ENCODE results near the gene B4GALNT3.

The B4GALNT3 gene

DNA sequence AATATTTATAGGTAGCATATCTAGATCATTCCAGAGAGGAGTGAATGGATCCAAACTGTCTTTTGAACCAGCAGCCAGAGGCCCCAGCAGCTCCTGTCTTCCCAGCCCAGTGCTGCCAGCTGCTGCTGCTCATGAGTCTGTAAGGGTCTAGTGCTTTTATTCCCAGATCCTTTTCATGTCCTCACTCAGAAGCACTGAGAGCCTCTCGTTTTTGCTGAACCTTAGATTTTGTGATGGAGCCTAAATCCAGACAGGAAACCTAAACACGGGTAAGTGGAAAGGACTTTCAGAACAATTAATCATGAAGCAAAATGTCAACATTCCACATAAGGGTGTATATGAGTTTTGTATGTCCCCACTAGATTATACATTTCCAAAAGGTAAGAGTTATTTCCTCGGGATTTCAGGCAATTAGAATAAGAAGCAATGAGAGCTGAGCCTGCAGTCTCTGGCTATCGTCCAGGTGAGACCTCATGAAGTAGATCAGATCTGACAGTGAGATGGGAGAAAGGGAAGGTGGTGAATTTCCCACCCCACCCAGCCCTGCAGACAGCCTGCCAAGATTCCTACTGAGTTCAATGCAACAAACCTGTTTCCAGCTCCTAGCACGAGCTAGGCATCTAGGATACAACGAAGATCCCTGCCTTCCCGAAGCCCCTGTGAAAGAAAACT is 119.1 kb downstream of the B4GALNT3 start:
- no peak for DNase-seq

DNA sequence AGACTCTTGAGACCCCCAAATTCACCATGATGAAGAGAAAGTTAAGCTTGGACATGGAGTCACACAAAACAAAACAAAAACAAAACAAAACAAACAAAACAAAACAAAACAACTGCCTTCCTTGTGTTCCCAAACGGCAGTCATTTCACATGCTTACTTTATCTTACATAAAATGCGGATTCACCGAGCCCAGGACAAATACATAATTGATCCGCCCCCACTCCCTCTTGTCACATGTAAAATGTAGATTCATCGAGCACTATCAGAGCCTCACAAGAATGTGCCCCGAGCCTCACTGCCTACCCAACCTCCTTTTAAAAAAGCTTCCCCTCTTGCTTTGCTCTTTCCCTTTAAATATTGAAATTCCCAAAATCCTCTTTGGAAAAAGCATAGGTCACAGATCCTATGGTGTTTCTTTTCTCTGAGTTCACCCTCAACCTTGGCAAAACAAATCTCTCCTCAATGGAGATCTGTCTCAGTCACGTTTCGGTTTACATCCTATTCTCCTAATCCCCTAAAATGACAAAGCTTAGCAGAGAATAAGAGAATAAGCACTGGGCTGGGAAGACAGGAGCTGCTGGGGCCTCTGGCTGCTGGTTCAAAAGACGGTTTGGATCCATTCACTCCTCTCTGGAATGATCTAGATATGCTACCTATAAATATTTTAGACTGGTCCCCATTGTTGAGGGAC is 119.8 kb downstream of the B4GALNT3 start:
- DNase-seq = no peak

DNA sequence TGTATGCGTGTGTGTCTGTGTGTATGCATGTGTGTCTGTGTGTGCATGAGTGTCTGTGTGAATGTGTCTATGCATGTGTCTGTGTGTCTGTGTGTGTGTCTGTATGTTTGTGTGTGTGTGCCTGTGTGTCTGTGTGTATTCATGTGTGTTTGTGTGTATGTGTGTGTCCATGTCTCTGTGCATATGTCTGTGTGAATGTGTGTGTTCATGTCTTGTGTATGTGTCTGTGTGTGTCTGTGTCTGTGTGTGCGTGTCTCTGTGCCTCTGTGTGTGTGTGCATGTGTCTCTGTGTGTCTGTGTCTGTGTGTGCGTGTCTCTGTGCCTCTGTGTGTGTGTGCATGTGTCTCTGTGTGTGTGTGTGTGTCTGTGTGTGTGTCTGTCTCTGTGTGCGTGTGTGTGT is 121.1 kb downstream of the B4GALNT3 start:
- DNase-seq = no peak

DNA sequence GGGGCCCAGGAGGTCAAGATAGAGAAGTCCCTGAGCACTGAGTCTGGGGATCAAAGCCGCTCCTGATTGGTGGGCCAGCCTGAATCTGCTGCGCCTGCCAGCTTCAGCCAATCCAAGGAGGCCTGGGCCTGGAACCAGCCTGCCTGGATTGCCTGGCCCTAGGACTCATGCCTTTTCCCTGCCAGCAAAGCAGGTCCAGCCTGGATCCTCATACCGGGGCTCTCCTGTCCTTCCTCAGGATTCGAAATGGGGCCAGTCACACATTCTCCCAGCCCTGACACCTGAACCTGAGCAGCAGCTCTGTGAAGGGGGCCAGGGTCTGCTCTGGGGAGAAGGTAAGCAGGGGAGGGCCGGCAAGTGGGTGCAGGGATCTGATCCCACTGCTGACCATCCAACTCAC is 121.6 kb downstream of the B4GALNT3 start:
- no peak for DNase-seq

DNA sequence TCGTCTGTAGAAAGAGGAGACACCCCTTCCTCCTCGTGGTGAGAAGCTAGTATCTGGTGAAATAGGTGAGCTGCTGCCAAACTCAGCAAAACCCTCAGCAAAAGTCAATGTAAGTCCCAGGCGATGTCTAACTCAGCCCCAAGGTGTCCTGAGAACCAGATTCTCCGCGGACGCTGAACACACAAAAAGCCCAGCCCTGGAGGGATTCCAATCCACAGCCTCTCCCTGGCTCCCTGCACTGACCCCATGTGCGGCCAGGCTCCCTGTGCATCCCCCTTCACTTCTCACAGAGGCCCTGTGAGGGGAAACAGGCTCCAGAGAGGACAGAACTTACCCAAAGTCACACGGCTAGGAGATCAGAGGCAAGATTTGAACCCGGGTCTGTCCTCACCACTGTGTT is 122.0 kb downstream of the B4GALNT3 start:
- no peak for DNase-seq

DNA sequence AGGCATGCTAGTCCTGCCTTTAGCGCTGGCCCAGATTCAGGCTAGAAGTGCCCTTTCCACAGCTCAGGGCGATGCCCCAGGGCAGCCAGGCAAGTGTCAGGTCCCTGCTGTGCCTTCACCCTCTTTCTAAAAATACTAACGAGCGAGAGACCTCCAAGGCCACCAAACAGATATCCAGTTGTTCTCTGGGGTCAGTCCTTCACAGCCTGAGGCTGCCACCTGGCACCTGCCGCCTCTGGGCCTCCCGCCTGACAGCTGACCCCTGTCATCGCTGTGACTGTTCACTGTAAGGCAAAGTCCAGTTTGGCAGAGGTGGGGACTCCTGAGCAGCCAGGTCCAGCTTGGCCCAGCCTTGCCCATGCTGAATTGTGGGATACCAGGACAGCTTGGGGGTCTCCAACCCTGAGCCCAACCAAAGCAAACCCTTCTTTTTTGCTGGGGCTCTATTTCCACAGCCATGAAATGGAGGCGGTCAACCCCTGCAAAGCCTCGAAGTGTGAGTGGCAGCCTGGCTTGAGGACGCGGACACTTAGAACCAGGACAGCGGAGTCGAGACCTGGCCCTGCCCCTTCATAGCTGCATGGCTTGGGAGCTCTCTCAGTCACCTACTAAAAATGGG is 123.6 kb downstream of the B4GALNT3 start:
- DNase-seq = no peak

DNA sequence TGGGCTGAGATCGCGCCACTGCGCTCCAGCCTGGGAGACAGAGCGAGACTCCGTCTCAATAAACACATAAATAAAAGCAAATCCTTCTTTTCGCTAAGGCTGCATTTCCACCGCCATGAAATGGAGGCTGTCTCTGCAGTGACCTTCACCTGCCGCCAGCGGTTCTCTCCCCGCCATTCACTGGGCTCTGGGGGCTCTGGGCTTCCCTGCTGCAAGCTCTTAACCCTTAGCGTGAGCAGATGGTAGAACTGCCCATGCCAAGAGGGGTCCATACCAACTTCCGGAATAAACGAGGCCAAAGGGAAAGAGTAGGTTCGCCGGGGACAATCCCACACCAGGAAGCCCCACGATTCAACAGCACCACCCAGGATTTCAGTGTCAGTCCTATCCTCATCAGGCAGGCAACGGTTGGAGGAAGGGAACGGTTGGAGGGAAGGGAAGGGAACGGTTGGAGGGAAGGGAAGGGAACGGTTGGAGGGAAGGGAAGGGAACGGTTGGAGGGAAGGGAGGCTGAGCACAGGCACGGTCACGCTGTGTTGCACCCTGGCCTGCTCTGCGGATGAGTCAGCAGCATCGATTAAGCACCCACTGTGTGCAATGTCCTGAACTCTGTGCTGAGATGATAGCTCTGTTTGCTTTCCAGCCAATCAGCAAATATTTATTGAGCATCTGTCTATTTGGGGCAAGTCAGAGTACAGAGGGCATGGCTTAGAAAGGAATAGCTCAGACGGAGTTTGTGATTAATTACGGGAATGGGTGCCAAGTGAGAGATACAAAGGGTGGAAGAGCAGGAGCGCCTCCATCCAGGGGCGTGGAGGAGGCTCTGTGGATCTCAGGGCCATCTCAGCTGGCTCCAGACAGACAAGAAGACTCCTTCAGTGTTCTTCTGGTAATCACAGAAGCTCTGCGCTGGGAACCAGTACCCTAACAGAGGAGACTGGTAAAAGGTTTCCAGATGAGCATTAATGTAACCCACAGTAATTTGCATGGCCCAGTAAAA is 125.6 kb downstream of the B4GALNT3 start:
- no peak for DNase-seq

DNA sequence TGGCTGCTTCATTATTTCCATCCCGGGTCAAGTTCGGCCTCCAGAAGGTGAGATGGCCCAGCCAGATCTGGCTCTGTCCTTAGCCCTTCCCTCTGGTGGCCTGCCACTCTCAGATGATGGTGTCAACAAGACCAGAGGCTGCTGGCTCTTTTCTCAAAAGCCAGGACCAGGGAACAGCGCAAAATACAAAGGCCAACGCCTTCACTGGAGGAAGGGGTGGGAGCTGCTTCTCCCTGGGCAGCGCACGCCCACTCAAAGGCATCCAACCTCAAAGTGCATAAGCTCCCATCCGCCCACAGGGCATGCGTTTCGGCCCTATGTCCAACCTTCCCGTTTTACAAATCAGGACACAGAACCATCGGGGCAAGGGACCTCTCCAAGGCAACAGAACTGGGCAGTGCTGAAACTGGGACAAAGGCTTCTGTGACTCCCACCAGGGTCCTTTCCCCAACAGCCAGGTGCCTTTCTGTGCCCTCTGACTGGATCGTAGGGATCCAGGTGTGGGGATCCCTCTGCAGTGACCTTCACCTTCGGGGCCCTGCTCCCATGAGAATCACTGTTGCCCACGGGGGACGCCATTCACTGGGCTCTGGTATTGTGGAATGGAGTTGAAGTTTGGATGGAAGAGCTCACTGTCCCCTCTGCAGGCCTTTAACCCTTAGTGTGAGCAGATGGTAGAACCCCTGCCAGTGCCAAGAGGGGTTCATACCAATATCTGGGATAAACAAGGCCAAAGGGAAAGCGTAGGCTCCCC is 126.8 kb downstream of the B4GALNT3 start:
- DNase-seq = no peak

DNA sequence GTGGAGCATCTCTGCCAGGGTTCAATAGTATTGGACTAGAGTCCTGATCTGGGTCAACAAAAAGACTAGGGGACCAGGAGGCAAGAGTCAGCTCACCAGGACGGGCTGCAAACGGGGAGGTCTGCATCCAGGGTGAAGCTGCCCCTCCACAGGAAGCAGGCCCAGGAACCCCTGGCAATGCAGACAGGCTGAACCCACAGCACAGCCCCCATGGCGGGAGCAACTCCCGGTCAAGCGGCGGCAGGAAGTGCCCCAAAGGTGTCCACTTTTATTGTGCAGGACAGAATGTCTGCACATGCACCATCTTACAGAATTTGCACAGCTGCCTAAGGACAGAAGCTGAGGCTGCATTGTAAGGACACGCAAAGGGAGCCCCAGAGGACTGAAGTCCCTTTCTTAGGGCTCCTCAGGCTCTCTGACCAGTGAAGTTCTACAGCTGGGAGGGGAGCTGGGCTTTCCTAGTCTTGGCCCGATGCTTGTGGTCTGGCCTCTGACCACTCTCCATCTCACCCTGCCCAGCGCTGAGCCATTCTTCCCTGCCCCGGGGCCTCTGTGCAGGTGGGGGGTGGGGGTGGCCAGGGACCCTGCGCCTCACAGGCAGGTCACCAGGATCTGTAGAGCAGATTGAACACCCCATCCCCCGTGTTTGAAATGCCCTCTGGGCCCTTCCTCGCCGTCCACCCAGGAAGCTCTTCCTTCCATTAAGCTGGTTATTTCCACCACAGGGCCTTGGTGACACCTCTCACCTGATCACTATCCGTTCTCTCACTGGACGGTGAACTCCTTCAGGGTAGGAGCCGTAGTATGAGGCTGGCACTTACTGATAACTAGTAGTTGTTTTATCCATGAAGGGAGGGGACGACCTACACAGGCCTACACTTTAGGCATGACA is 127.6 kb downstream of the B4GALNT3 start:
- no peak for DNase-seq

DNA sequence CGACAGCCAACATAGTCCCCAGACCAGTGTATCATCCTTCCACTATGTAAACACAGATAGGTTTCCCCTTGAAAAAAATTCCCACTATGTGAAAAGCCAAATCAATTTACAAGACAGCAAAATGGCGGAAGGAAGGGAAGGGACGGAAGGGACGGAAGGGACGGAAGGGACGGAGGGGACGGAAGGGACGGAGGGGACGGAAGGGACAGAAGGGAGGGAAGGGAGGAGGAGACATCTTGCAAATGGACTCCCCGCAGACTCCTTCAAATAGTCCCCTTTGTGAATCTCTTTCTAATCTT is 128.2 kb downstream of the B4GALNT3 start:
- DNase-seq = no peak

DNA sequence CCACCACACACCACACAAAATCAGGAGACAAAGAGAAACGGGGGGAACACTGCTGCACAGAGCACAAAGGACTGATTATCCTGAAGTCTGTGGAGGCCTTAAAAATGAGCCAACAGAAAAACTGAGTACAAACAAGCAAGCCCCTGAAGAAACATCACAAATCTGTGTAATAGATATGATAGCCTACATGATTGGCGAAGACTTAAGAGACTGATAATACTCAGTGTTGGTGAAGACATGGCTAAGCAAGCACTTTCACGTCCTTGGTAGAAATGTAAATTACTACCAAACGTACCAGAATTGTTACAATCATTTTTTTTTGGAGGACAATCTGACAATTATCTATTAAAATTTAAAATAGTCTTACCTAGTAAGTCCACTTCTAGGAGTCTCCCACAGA is 128.9 kb downstream of the B4GALNT3 start:
- no peak for DNase-seq

DNA sequence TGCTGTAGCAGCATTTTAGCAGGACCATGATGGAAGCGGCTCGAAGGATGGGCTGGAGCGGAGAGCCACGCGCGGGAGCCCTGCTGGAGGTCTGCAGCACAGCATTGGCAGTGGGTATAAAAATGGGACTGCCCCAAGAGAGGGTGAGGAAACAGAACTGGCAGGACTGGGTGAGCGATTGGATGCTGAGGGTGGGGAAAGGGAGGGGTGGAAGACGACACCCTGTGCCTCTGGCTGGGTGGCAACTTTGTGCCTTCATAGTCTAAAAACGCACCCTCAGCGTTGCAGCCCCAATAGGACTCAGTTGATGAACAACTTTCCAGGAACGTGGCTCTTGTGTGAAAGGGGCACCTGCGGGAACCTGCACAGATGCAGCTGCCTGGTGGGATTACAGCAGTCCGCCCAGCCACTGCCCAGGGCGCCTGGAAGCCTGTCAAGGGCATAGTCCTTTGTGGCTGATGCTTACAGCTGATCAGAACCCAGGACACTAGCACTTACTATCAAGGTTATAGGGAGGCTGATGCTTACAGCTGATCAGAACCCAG is 130.5 kb downstream of the B4GALNT3 start:
- no peak for DNase-seq

DNA sequence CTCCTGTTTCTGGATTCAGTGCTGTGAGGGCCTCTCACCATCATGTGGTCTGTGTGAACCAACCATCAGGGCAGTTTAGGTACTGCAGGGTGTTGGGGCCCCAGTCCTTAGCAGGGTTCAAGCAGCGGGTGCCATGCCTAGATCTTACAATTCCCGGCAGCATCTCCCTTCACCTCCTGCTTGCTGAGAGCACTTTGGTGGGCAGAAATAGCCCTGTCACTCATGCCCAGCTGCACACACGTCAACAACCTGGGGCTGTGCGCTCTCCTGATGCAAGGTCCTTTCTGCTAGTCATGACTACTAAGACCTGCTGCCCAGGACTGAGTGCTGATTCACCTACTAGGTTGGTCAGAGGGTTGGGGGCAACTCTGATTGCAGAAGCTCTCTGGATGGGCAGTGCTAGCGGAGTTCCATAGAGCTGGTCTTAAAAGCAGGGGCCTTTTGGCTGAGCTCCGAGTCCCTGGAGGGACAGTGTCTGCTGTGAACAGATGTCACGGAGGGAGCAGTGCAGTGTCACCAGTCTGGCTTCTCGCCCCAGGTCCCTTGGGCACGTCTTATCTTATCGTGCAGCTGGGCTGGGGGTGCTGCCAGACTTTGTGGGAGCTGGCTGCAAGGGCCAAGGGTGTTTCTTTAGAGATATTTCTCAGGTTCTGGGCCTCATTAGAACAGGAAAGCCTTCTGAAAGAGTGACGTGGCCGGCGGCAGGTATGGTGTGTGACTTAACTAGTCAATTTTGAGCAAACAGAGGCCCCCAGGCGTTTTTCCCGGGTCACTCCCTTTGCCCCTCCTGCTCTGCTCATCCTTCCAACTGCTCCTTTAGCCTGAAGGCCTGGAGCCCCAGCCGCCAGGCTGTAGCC is 131.7 kb downstream of the B4GALNT3 start:
- DNase-seq = no peak

DNA sequence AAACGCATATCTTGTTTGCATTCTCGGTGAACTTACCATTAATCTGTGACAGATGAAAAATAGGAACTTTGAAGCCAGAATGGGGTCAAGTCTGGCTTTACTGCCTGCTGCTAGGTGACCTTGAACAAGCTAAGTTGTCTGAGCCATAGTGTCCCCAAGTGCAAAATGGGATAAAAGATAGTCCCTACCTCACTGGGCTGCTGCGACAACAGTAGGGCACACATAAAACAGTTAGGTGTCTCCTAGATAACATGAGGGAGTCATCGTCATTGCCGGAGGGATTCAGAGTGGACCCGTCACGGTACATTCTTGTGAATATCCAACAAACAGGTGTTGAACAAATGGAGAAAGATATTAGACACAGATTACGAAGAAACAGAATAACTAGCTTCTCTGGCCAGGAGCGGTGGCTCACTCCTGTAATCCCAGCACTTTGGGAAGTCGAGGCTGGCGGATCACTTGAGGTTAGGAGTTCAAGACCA is 132.3 kb downstream of the B4GALNT3 start:
- DNase-seq = no peak

DNA sequence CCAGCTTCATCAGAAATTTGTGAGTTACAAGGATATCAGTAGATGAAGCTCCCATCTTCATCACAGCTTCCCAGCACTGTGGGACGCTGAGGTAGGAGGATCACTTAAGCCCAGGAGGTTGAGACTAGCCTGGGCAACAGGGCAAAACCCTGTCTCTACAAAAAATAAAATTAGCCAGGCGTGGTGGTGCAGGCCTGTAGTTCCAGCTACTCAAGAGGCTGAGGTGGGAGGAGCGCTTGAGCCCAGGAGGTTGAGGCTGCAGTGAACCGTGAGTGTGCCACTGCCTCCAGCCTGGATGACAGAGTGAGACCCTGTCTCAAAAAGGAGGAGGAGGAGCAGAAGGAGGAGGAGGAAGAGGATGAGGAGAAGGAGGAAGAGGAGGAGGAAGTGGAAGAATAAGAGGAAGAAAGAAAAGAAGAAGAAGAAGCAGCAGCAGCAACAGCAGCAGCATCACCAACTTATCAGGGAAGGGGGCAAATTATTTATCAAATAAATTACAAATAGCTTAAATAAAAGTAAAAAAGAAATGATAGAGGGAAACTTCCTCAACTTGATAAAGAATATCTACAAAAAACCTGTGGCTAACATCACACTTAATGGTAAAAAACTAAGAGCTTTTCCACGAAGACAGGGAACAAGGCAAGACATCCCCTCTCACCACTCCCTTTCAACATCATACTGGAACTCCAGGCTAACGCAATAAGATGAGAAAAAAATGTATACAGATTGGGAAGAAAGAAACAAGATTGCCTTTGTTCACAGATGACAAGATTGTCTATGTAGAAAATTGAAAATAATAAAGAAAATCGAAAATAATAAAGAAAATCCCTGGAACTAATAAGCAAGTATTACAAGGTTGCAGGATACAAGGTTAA is 133.9 kb downstream of the B4GALNT3 start:
- DNase-seq = no peak

DNA sequence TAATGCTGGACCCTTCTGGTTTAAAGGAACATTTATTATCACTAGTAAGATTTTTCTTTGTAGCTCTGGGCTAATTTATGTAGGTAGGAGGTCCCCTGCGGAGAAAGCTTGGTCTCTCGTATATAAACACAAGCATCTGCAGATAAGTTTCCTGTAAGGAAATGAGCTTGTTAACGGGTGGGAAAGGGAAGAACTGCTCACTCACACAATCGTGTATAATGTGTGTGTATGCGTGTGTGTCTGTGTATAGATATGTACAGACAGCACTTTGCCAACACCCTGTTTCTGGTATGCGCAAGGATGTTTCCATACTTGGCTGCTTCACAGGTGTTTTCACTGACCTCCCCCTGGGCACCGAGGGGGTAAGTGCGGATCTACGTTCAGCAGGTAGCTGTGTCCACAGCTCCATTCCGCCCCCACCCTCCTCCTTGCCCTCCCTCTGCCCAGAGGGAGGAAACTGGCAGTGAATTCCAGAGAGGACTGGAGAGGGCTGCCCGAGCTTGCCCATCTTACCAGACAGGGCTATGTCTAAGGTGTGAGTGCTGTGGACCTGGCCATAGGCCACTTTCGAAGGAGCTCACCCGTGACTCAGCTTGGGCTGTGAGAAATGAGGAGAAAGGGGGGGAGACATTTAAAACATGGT is 138.3 kb downstream of the B4GALNT3 start:
- no peak for DNase-seq

DNA sequence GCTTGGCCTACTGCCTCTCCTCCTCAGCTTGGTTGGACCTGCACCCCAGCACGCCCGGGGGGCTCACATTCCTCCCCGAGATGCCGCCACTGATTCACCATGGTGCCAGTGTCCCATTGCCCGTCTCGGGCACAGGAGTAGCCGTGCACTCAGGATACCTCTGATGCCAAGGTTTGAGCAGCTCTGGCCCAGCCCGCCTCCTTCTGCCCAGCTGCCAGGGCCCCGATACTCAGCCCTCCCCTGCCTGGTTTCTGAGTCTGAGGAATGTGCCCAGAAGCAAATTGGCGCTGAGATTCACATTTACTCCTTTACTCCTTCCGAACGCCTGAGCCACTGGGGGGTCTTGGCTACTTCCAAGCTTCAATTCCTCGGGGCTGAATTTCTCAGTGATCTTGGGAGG is 140.0 kb downstream of the B4GALNT3 start:
- no peak for DNase-seq

DNA sequence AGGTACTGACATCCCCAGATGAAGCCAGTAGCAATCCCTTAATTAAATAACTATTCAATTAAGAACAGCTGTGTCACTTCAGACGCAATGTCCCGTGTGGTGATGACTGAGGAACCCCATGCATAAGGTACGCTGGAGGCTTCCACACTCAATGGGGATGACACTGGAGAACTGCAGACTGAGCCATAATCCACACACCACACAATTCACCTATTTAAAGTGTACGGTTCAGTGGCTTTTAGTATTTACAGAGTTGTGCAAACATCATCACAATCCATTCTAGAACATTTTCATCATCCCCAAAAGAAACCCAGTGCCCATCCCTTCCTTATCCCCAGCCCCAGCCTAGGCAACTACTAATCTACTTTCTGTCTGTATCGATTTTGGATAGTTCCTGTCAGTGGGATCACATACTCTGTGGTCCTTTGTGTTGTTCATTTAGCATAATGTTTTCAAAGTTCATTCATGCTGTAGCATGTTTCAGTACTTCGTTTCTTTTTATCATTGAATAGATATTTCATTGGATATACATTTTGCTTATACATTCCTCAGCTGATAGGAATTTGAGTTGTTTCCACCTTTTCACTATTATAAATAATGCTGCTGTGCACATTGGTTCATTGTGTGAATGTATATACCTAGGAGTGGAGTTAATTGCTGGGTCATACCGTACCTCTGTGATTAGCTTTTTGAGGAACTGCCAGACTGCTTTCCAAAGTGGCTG is 142.4 kb downstream of the B4GALNT3 start:
- no peak for DNase-seq

Measured in stimulated activated CD4-positive, alpha-beta T cell treated with anti-CD3 and anti-CD28 coated beads, Interleukin-12 subunit alpha, Interleukin-12 subunit beta, amount 100 ng/mL, for 4 hours (primary cell).